ENCODE measurements around the gene TDRD5. TPM values are rescaled to one million over a fixed set of nuclear protein-coding genes. Genes with fewer than 3 reads are reported as not detected.

Gene TDRD5
- total RNA-seq, 2 experiments from 2014 or later = not detected

GRCh38 chr1:179550746-179551682 lies 40.6 kb upstream of the TDRD5 start:
- ChIA-PET CTCF (no interaction called here), POLR2A (no interaction called here)
- H3K4me1 Mint-ChIP-seq (ENCODE audit: low read depth) = no peaks in the 10 kb centered on the region
- no peak for ATAC-seq
- intact Hi-C loops (cut with micrococcal nuclease) = no loop called here
- no peak for TF ChIP-seq CTCF (IDR thresholded peaks at IDR 0.05)
- H3K9me3 Mint-ChIP-seq = no peaks in the 10 kb centered on the region
- H3K36me3 Mint-ChIP-seq (ENCODE audit: low read depth) = no peaks in the 10 kb centered on the region
- H3K4me3 Mint-ChIP-seq = no peak overlapping the region
- H3K27me3 Mint-ChIP-seq = peaks cover 3% of the 10 kb centered on the region
- no peak overlapping the region for H3K27ac Mint-ChIP-seq
- DNase-seq = no peak

- intact Hi-C loops (cut with micrococcal nuclease) = no loop called here
- no peaks in the 10 kb centered on the region for H3K9me3 Mint-ChIP-seq
- ChIA-PET POLR2A (no interaction called here), CTCF (no interaction called here)
- H3K4me1 Mint-ChIP-seq (ENCODE audit: low read depth) = no peaks in the 10 kb centered on the region
- ATAC-seq (no peak), DNase-seq (no peak)
- no peaks in the 10 kb centered on the region for H3K36me3 Mint-ChIP-seq (ENCODE audit: low read depth)
- H3K27ac Mint-ChIP-seq = no peak overlapping the region
- no peak for TF ChIP-seq CTCF (IDR thresholded peaks at IDR 0.05)
- peaks cover 3% of the 10 kb centered on the region for H3K27me3 Mint-ChIP-seq
- no peak overlapping the region for H3K4me3 Mint-ChIP-seq
Observed at GRCh38 chr1:179554427-179554826, 37.2 kb upstream of the TDRD5 start.

GRCh38 chr1:179558078-179558477 lies 33.6 kb upstream of the TDRD5 start:
- DNase-seq (no peak), ATAC-seq (no peak)
- intact Hi-C loops (cut with micrococcal nuclease) = no loop called here
- Mint-ChIP-seq H3K36me3 (ENCODE audit: low read depth) (no peaks in the 10 kb centered on the region), H3K27me3 (peaks cover 2% of the 10 kb centered on the region), H3K27ac (no peak overlapping the region), H3K4me1 (ENCODE audit: low read depth) (no peaks in the 10 kb centered on the region), H3K9me3 (no peaks in the 10 kb centered on the region), H3K4me3 (no peak overlapping the region)
- ChIA-PET CTCF (no interaction called here), POLR2A (no interaction called here)
- TF ChIP-seq CTCF (IDR thresholded peaks at IDR 0.05) = no peak

GRCh38 chr1:179575497-179576314 lies 15.9 kb upstream of the TDRD5 start, which contains the start of gene NPHS2:
Gene NPHS2, minus strand, starts transcription at chr1:179575948. Its CDS starts 84 bp downstream, at chr1:179575864.
- peaks cover 44% of the 10 kb centered on the region for H3K27me3 Mint-ChIP-seq
- H3K36me3 Mint-ChIP-seq (ENCODE audit: low read depth) = no peaks in the 10 kb centered on the region
- H3K9me3 Mint-ChIP-seq = no peaks in the 10 kb centered on the region

More at GRCh38 chr1:179575497-179576314, 15.9 kb upstream of the TDRD5 start, which contains the start of gene NPHS2:
- TF ChIP-seq CTCF (IDR thresholded peaks at IDR 0.05) = no peak
- ChIA-PET CTCF (interaction anchor here (1.4 kb wide), 1 partner anchor 53 kb away, joined by 3 read pairs; no protein-coding TSS in a partner anchor), POLR2A (interaction anchor here (0.6 kb wide), 1 partner anchor 14 kb away, joined by 3 read pairs; no protein-coding TSS in a partner anchor)
- ATAC-seq (no peak), DNase-seq (no peak)
- no peak within 1 kb of the TSS for H3K27ac Mint-ChIP-seq
- intact Hi-C loops (cut with micrococcal nuclease) = no loop called here
- no peak within 1 kb of the TSS for H3K4me3 Mint-ChIP-seq
- peaks cover 3% of the 10 kb centered on the region for H3K4me1 Mint-ChIP-seq (ENCODE audit: low read depth)

Measured in activated CD8-positive, alpha-beta T cell treated with anti-CD3 and anti-CD28 coated beads for 36 hours (primary cell).